Stimulated activated naive B cell treated with anti-CD40 and anti-IgM and Interleukin-4, amounts not matched to agents 10 μg/mL and 1 μg/mL and 100 μg/mL, for 72 hours (primary cell): Measurements from ENCODE around the gene PRKAR1B.

Experiments used
- ATAC-seq, 2 donors: fragments of 150-1000 bp; cut with Tn5 transposase; replicated peaks; 2 replicates each; pipeline ENCODE4 v1.10.0; 2021; ENCODE audit warnings: moderate library complexity in 1 of 2
- DNase-seq: peaks from one replicate; pipeline ENCODE4 v3.0.0; 2021
- H3K27ac Mint-ChIP-seq: one replicate; pipeline ENCODE4 v1.8.0; 2022; ENCODE audit warnings: mild to moderate bottlenecking, mixed read lengths
- H3K27me3 Mint-ChIP-seq, 2 donors: one replicate each; pipeline ENCODE4 v1.8.0; 2022; ENCODE audit warnings: mixed read lengths in 2 of 2
- H3K36me3 Mint-ChIP-seq, 2 donors: one replicate each; pipeline ENCODE4 v1.8.0; 2022; ENCODE audit warnings: mixed read lengths in 2 of 2, mild to moderate bottlenecking in 1 of 2
- H3K4me1 Mint-ChIP-seq, 2 donors: one replicate each; pipeline ENCODE4 v1.8.0; 2022; ENCODE audit warnings: mixed read lengths in 2 of 2, mild to moderate bottlenecking in 1 of 2
- H3K4me3 Mint-ChIP-seq, 2 donors: one replicate each; pipeline ENCODE4 v1.8.0; 2022; ENCODE audit warnings: mild to moderate bottlenecking in 2 of 2, mixed read lengths in 2 of 2, moderate library complexity in 1 of 2
- H3K9me3 Mint-ChIP-seq, 2 donors: one replicate each; pipeline ENCODE4 v1.8.0; 2022; ENCODE audit warnings: mixed read lengths in 2 of 2, mild to moderate bottlenecking in 1 of 2

PRKAR1B gene

GRCh38 chr7:515628-516027, 211.5 kb downstream of the PRKAR1B start:
- H3K27me3 Mint-ChIP-seq: peaks cover 8 to 24% of the 10 kb centered on the region in 2 donors
- peaks cover 7 to 9% of the 10 kb centered on the region in 2 donors for H3K4me1 Mint-ChIP-seq
- H3K4me3 Mint-ChIP-seq: no peak overlapping the region
- ATAC-seq (no peak), DNase-seq (no peak)
- H3K36me3 Mint-ChIP-seq: peaks cover 6 to 18% of the 10 kb centered on the region in 2 donors
- H3K9me3 Mint-ChIP-seq: no peaks in the 10 kb centered on the region
- no peak overlapping the region for H3K27ac Mint-ChIP-seq

GRCh38 chr7:514651-515598, 212.2 kb downstream of the PRKAR1B start:
- Mint-ChIP-seq H3K9me3 (no peaks in the 10 kb centered on the region), H3K4me3 (no peak overlapping the region), H3K27ac (no peak overlapping the region), H3K27me3 (peaks cover 8 to 24% of the 10 kb centered on the region in 2 donors), H3K4me1 (peaks cover 7 to 8% of the 10 kb centered on the region in 2 donors), H3K36me3 (peaks cover 6 to 18% of the 10 kb centered on the region in 2 donors)
- ATAC-seq: no peak
- DNase-seq: no peak

GRCh38 chr7:514242-514641, 212.8 kb downstream of the PRKAR1B start:
- H3K4me3 Mint-ChIP-seq: no peak overlapping the region
- DNase-seq (no peak), ATAC-seq (no peak)
- peaks cover 6 to 18% of the 10 kb centered on the region in 2 donors for H3K36me3 Mint-ChIP-seq
- H3K9me3 Mint-ChIP-seq: no peaks in the 10 kb centered on the region
- H3K4me1 Mint-ChIP-seq: peaks cover 7 to 8% of the 10 kb centered on the region in 2 donors
- peaks cover 8 to 24% of the 10 kb centered on the region in 2 donors for H3K27me3 Mint-ChIP-seq
- H3K27ac Mint-ChIP-seq: no peak overlapping the region

GRCh38 chr7:513521-514166, 213.4 kb downstream of the PRKAR1B start:
- DNase-seq (no peak), ATAC-seq (no peak)
- H3K4me1 Mint-ChIP-seq: peaks cover 6 to 8% of the 10 kb centered on the region in 2 donors
- H3K27me3 Mint-ChIP-seq: peaks cover 8 to 21% of the 10 kb centered on the region in 2 donors
- no peak overlapping the region for H3K4me3 Mint-ChIP-seq
- H3K27ac Mint-ChIP-seq: no peak overlapping the region
- no peaks in the 10 kb centered on the region for H3K9me3 Mint-ChIP-seq
- peaks cover 6 to 18% of the 10 kb centered on the region in 2 donors for H3K36me3 Mint-ChIP-seq

- no peak overlapping the region for H3K27ac Mint-ChIP-seq
- peaks cover 6 to 15% of the 10 kb centered on the region in 2 donors for H3K36me3 Mint-ChIP-seq
- no peak for ATAC-seq
- H3K4me3 Mint-ChIP-seq: no peak overlapping the region
- no peaks in the 10 kb centered on the region for H3K9me3 Mint-ChIP-seq
- no peak for DNase-seq
- peaks cover 1 to 4% of the 10 kb centered on the region in 2 donors for H3K4me1 Mint-ChIP-seq
- peaks cover 5 to 13% of the 10 kb centered on the region in 2 donors for H3K27me3 Mint-ChIP-seq
Observed at GRCh38 chr7:512541-513311, 214.4 kb downstream of the PRKAR1B start.

- no peak overlapping the region for H3K27ac Mint-ChIP-seq
- no peaks in the 10 kb centered on the region for H3K9me3 Mint-ChIP-seq
- H3K4me3 Mint-ChIP-seq: no peak overlapping the region
- ATAC-seq (no peak), DNase-seq (no peak)
- peaks cover 0 to 1% of the 10 kb centered on the region in 2 donors for H3K4me1 Mint-ChIP-seq
- H3K36me3 Mint-ChIP-seq: peaks cover 6 to 14% of the 10 kb centered on the region in 2 donors
- H3K27me3 Mint-ChIP-seq: peaks cover 4 to 10% of the 10 kb centered on the region in 2 donors
Observed at GRCh38 chr7:512146-512510, 215.0 kb downstream of the PRKAR1B start.

- Mint-ChIP-seq H3K36me3 (peaks cover 6 to 14% of the 10 kb centered on the region in 2 donors), H3K27ac (no peak overlapping the region)
Observed at GRCh38 chr7:511476-512145, 215.5 kb downstream of the PRKAR1B start.

GRCh38 chr7:510782-511281, 216.2 kb downstream of the PRKAR1B start:
- no peaks in the 10 kb centered on the region for H3K9me3 Mint-ChIP-seq

More at GRCh38 chr7:511476-512145, 215.5 kb downstream of the PRKAR1B start:
- ATAC-seq (no peak), DNase-seq (no peak)
- Mint-ChIP-seq H3K4me1 (peaks cover 0 to 1% of the 10 kb centered on the region in 2 donors), H3K4me3 (no peak overlapping the region), H3K9me3 (no peaks in the 10 kb centered on the region), H3K27me3 (peaks cover 4 to 10% of the 10 kb centered on the region in 2 donors)

GRCh38 chr7:510131-510481, 217.0 kb downstream of the PRKAR1B start:
- DNase-seq: no peak

More at GRCh38 chr7:510782-511281, 216.2 kb downstream of the PRKAR1B start:
- Mint-ChIP-seq H3K36me3 (peaks cover 6 to 9% of the 10 kb centered on the region in 2 donors), H3K4me1 (no peaks in the 10 kb centered on the region), H3K27ac (no peak overlapping the region), H3K4me3 (no peak overlapping the region), H3K27me3 (peaks cover 0 to 2% of the 10 kb centered on the region in 2 donors)
- ATAC-seq (no peak), DNase-seq (no peak)

GRCh38 chr7:509426-510130, 217.5 kb downstream of the PRKAR1B start:
- Mint-ChIP-seq H3K4me1 (no peaks in the 10 kb centered on the region), H3K4me3 (no peak overlapping the region), H3K9me3 (no peaks in the 10 kb centered on the region), H3K36me3 (peaks cover 6 to 13% of the 10 kb centered on the region in 2 donors), H3K27me3 (no peaks in the 10 kb centered on the region), H3K27ac (no peak overlapping the region)
- ATAC-seq: no peak
- DNase-seq: no peak

More at GRCh38 chr7:510131-510481, 217.0 kb downstream of the PRKAR1B start:
- Mint-ChIP-seq H3K36me3 (peaks cover 6 to 16% of the 10 kb centered on the region in 2 donors), H3K27ac (no peak overlapping the region), H3K9me3 (no peaks in the 10 kb centered on the region), H3K27me3 (no peaks in the 10 kb centered on the region), H3K4me1 (no peaks in the 10 kb centered on the region), H3K4me3 (no peak overlapping the region)
- ATAC-seq: no peak

- no peak for DNase-seq
- ATAC-seq: no peak
- Mint-ChIP-seq H3K27me3 (no peaks in the 10 kb centered on the region), H3K27ac (no peak overlapping the region), H3K36me3 (peaks cover 6 to 13% of the 10 kb centered on the region in 2 donors), H3K9me3 (no peaks in the 10 kb centered on the region), H3K4me1 (no peaks in the 10 kb centered on the region), H3K4me3 (no peak overlapping the region)
Observed at GRCh38 chr7:508461-509170, 218.5 kb downstream of the PRKAR1B start.

GRCh38 chr7:507623-508300, 219.3 kb downstream of the PRKAR1B start:
- no peak overlapping the region for H3K27ac Mint-ChIP-seq
- H3K27me3 Mint-ChIP-seq: no peaks in the 10 kb centered on the region
- ATAC-seq (no peak), DNase-seq (no peak)
- no peaks in the 10 kb centered on the region for H3K9me3 Mint-ChIP-seq
- H3K36me3 Mint-ChIP-seq: peaks cover 6 to 16% of the 10 kb centered on the region in 2 donors
- no peak overlapping the region for H3K4me3 Mint-ChIP-seq
- no peaks in the 10 kb centered on the region for H3K4me1 Mint-ChIP-seq
